HL-60 (cell line): ENCODE data around the gene CSRNP3.

ENCODE experiments used
- CTCF ChIP-seq: IDR thresholded peaks from one replicate; pipeline ENCODE4 v1.5.1; 2011; ENCODE audit warnings: low read length, control low read depth, inconsistent platforms; ENCODE audit not compliant: insufficient read depth
- GABPA ChIP-seq: IDR thresholded peaks from 2 replicates; pipeline ENCODE4 v1.6.1; 2012; ENCODE audit warnings: low read depth
- POLR2AphosphoS5 ChIP-seq: IDR thresholded peaks from 2 replicates; pipeline ENCODE4 v1.6.1; 2012; ENCODE audit warnings: low read depth
- REST ChIP-seq: IDR thresholded peaks from 2 replicates; pipeline ENCODE4 v1.6.1; 2012; ENCODE audit warnings: low read depth; ENCODE audit not compliant: insufficient replicate concordance
- SPI1 ChIP-seq: IDR thresholded peaks from 2 replicates; pipeline ENCODE4 v1.6.1; 2012; ENCODE audit warnings: low read depth, mild to moderate bottlenecking, borderline replicate concordance

- TF ChIP-seq CTCF: no peak
- TF ChIP-seq REST: no peak
- TF ChIP-seq GABPA: no peak
- no peak for TF ChIP-seq POLR2AphosphoS5
- no peak for TF ChIP-seq SPI1
These were observed 167.9 kb downstream of the CSRNP3 start for GRCh38 chr2:165637396-165637795.
